Umbilical cord (tissue), 2 donors: Measurements from ENCODE around the gene BTBD2. TPM values are rescaled to one million over a fixed set of nuclear protein-coding genes. Genes with fewer than 3 reads are reported as not detected.

Experiments used
- DNase-seq: peaks from one replicate; pipeline ENCODE4 v3.0.0-alpha.2; 2015; ENCODE audit warnings: low spot score
- total RNA-seq: library from RNA; depleted of rRNA; stranded (reverse); fragments of >200 nt; gene quantifications from one replicate; pipeline ENCODE4 v1.2.3, GENCODE V29; 2014; ENCODE audit warnings: low replicate concordance; ENCODE audit not compliant: insufficient read depth

Gene BTBD2
- total RNA-seq, 1 donor from 2014 or later = 31.8 TPM

GRCh38 chr19:2050991-2051772 is 35.7 kb upstream of the BTBD2 start, which contains the start of gene MKNK2:
Gene MKNK2, minus strand, starts transcription at chr19:2051244. Its CDS starts 393 bp downstream, at chr19:2050851.
- DNase-seq = peak; percentile 90

GRCh38 chr19:2050349-2050990 is 35.0 kb upstream of the BTBD2 start:
- DNase-seq = no peak

GRCh38 chr19:2049741-2050348 is 34.3 kb upstream of the BTBD2 start:
- DNase-seq = peak; percentile 68

GRCh38 chr19:2048959-2049740 is 33.6 kb upstream of the BTBD2 start:
- no peak for DNase-seq

GRCh38 chr19:2048104-2048958 is 32.8 kb upstream of the BTBD2 start:
- DNase-seq = no peak

GRCh38 chr19:2047449-2048103 is 32.1 kb upstream of the BTBD2 start:
- DNase-seq = no peak

GRCh38 chr19:2047076-2047448 is 31.5 kb upstream of the BTBD2 start:
- no peak for DNase-seq

- DNase-seq = no peak
Observed at GRCh38 chr19:2046046-2046907, 30.8 kb upstream of the BTBD2 start.

GRCh38 chr19:2045501-2046045 is 30.1 kb upstream of the BTBD2 start:
- DNase-seq = no peak

- DNase-seq = no peak
Observed at GRCh38 chr19:2044709-2045500, 29.4 kb upstream of the BTBD2 start.

GRCh38 chr19:2043961-2044708 is 28.6 kb upstream of the BTBD2 start:
- DNase-seq = no peak

- DNase-seq = no peak
Observed at GRCh38 chr19:2043251-2043641, 27.7 kb upstream of the BTBD2 start.

- DNase-seq = no peak
Observed at GRCh38 chr19:2042485-2043250, 27.2 kb upstream of the BTBD2 start.

GRCh38 chr19:2041683-2042484 is 26.4 kb upstream of the BTBD2 start:
- DNase-seq = peak; percentile 96

GRCh38 chr19:2041433-2041682 is 25.8 kb upstream of the BTBD2 start:
- no peak for DNase-seq
